ENCODE data around the gene BRAF.

BRAF gene

DNA sequence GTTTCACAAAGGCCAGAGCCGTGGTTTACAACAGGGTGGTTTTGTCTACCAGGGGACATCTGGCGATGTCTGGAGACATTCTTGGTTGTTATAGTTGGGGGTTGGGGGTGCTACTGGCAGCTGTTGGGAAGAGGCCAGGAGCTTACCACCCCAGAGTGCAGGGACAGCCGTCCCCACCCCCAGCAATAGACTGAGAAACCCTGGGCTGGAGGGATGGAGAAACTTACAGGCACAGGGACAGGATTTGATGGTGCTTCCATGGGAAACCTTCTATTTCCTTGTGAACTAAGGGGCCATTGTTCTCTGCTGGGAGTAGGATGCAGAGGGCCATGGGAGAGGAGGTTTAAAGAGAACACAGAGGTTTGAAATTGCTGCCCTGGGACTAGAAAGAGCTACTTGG, 241.1 kb downstream of the BRAF start:
- no peaks in the 10 kb centered on the region for H3K27me3 ChIP-seq
- H3K36me3 ChIP-seq = no peaks in the 10 kb centered on the region
- H3K4me1 ChIP-seq = no peaks in the 10 kb centered on the region
- H3K4me3 ChIP-seq (ENCODE audit: low read depth, low read length) = no peak overlapping the region
- TF ChIP-seq, protein P1, sequence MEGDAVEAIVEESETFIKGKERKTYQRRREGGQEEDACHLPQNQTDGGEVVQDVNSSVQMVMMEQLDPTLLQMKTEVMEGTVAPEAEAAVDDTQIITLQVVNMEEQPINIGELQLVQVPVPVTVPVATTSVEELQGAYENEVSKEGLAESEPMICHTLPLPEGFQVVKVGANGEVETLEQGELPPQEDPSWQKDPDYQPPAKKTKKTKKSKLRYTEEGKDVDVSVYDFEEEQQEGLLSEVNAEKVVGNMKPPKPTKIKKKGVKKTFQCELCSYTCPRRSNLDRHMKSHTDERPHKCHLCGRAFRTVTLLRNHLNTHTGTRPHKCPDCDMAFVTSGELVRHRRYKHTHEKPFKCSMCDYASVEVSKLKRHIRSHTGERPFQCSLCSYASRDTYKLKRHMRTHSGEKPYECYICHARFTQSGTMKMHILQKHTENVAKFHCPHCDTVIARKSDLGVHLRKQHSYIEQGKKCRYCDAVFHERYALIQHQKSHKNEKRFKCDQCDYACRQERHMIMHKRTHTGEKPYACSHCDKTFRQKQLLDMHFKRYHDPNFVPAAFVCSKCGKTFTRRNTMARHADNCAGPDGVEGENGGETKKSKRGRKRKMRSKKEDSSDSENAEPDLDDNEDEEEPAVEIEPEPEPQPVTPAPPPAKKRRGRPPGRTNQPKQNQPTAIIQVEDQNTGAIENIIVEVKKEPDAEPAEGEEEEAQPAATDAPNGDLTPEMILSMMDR (IDR thresholded peaks at IDR 0.05; ENCODE audit: low read depth, low read length) = no peak
- DNase-seq = no peak
- H3K9me3 ChIP-seq = no peaks in the 10 kb centered on the region

DNA sequence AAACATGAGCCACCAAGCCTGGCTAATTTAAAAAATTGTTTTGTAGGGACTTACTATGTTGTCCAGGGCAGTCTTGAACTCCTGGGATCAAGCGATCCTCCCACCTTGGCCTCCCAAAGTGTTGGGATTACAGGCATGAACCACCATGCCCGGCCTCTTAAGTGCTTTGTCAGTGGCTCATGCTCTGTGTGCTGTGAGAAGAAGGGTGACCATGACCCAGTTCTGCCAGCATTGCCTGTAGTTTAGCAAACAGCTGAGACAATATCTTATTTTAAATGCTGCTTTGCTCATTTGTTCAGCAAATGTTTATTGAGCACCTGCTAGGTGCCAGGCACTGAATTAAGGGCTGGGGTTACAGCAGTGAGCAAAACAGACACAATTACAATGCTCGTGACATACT, 243.0 kb downstream of the BRAF start:
- no peak overlapping the region for H3K4me3 ChIP-seq (ENCODE audit: low read depth, low read length)
- no peak for DNase-seq
- no peaks in the 10 kb centered on the region for H3K27me3 ChIP-seq
- H3K36me3 ChIP-seq = no peaks in the 10 kb centered on the region
- no peaks in the 10 kb centered on the region for H3K9me3 ChIP-seq
- TF ChIP-seq, protein P1 (IDR thresholded peaks at IDR 0.05; ENCODE audit: low read depth, low read length) = no peak
- no peaks in the 10 kb centered on the region for H3K4me1 ChIP-seq

DNA sequence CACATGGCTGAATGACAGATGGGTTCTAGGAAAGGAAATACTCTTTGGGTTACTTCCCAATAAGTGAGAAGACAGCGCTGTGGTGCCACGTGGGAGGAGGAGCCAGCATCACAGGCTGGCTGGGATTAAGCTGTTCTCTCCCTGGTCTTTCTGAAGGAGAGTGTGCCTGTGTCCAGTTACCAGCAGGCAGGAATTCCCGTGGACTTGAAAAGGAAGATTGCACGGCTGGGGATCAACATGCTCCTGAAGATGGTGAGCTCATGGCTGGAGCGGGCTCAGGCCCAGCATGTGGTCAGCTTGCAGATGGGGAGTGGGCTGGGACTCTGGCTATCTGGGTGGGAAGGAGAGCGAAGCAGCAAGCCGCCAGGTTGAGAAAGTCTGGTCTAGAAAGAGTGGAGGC, 243.8 kb downstream of the BRAF start:
- DNase-seq = no peak
- H3K4me1 ChIP-seq = no peaks in the 10 kb centered on the region
- TF ChIP-seq, protein P1 (IDR thresholded peaks at IDR 0.05; ENCODE audit: low read depth, low read length) = no peak
- no peaks in the 10 kb centered on the region for H3K36me3 ChIP-seq
- no peak overlapping the region for H3K4me3 ChIP-seq (ENCODE audit: low read depth, low read length)
- H3K9me3 ChIP-seq = no peaks in the 10 kb centered on the region
- H3K27me3 ChIP-seq = no peaks in the 10 kb centered on the region

DNA sequence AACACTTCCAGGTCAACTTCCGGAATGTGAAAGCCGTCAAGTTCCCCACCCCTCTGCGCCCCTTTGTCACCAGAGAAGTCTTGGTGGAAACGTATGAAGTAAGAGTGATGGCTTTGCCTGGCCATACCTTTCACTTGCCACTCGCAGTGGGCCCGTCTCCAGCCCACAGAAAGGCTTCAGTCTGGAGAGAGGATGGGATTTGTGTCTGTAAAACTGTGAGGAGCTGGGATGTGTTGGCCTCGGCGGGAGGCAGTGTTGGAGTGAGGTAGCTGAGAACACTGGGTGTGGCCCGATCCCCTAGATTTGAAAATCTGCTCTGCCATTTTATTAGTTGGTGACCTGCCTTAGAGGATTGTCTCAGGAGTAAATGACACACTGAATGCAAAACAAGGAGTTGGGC, 245.5 kb downstream of the BRAF start:
- H3K4me3 ChIP-seq (ENCODE audit: low read depth, low read length) = no peak overlapping the region
- TF ChIP-seq, protein P1 (IDR thresholded peaks at IDR 0.05; ENCODE audit: low read depth, low read length) = no peak

DNA sequence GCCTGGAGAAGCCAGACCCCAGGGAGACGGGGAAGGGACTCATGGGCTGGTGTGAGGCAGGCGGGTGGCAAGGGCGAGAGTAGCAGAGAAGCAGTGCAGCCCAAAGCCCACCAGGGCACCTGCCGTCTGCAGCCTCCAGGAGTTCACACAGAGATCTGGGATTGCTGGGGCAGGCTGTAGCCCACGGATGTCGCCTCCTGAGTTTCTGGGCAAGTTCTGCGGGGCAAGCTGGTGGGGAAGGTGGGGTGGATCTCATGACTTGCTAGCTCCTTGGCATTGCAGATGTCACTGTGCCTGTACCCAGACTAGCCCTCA, 246.0 kb downstream of the BRAF start:
- Histone ChIP-seq H3K4me3 (ENCODE audit: low read depth, low read length) (no peak overlapping the region), H3K4me1 (no peaks in the 10 kb centered on the region), H3K9me3 (no peaks in the 10 kb centered on the region), H3K36me3 (no peaks in the 10 kb centered on the region), H3K27me3 (no peaks in the 10 kb centered on the region)
- TF ChIP-seq, protein P1 (IDR thresholded peaks at IDR 0.05; ENCODE audit: low read depth, low read length) = no peak
- DNase-seq = no peak

More for the DNA sequence above, 245.5 kb downstream of the BRAF start:
- H3K27me3 ChIP-seq = no peaks in the 10 kb centered on the region
- DNase-seq = no peak
- H3K9me3 ChIP-seq = no peaks in the 10 kb centered on the region
- H3K4me1 ChIP-seq = no peaks in the 10 kb centered on the region
- no peaks in the 10 kb centered on the region for H3K36me3 ChIP-seq

DNA sequence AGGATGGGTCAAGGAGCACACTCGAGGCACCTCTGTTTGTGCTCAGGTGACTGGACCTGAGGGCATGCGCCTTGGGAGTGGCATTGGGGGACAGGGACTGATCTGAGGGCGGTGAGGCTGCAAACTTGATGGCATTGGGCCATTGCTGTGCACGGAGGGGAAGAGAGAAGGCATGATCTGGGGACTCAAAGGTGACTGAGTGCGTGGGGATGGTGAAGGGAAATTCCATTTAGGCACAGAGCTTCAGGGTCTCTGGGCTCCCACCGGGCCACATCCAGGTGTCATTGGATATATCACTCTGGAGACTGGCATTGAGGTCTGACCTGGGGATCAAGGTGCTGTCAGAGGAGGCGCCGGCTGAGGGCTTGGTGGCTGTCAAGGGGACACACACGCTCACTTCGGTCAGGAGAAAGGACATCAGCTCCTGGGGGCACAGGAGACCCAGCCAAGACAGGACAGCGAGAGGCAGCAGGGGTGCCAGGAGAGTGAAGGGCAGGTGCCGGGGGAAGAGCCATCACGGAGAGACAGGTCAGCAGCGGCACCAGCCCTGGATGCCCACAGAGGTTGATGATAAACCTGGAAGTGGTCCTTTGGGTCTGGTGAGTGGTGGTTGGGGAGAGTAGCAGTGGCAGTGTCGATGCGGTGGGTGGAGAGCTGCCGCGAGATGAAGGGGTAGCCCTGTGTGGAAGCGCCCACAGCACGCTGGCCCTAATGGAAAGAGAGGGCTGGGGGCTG, 246.5 kb downstream of the BRAF start:
- H3K4me1 ChIP-seq = no peaks in the 10 kb centered on the region
- no peaks in the 10 kb centered on the region for H3K36me3 ChIP-seq
- H3K4me3 ChIP-seq (ENCODE audit: low read depth, low read length) = no peak overlapping the region
- H3K9me3 ChIP-seq = no peaks in the 10 kb centered on the region
- TF ChIP-seq, protein P1 (IDR thresholded peaks at IDR 0.05; ENCODE audit: low read depth, low read length) = no peak
- no peak for DNase-seq
- H3K27me3 ChIP-seq = peaks cover 5% of the 10 kb centered on the region; the same call in 1 of the 2 replicates

All from BE2C (cell line).